HG02973 (cell line): Measurements from ENCODE around the gene MRPL10.
"Not testable (repeated sequence)": the region's sequence is repeated elsewhere in the genome, so short reads cannot be mapped to it uniquely, and the experiment has no call there.

Experiments used
- ATAC-seq: cut with Tn5 transposase; IDR thresholded peaks from one replicate; pipeline ENCODE4 v1.9.1; 2021; ENCODE audit warnings: moderate library complexity; ENCODE audit not compliant: unreplicated experiment

Gene MRPL10

DNA sequence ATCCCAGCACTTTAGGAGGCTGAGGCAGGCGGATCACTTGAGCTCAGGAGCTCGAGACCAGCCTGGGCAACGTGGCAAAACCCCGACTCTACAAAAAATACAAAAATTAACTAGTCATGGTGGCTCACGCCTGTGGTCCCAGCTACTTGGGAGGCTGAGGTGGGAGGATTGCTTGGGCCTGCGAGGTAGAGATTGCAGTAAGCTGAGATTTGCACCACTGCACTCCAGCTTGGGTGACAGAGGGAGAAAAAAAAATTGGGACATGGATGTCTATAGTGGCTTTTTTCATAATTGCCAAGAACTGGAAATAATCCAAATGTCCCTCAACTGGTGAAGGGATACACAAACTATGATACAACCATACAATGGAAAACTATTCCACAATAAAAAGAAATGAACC is 38.4 kb downstream of the MRPL10 start:
- ATAC-seq: no peak

DNA sequence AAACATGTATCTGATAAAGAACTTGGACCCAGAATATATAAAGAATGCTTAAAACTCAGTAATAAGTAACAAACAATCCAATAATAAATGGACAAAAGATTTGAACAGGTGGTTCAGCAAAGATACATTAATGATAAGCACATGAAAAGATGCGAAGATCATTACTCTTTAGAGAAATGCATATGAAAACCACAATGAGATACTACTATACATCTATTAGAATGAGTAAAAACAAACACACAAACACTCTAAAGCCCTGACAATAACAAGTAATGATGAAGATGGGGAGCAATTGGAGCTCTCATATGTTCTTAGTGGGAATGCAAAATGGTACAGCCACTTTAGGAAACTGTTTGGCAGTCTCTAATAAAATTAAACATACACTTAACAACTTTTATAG is 38.9 kb downstream of the MRPL10 start:
- ATAC-seq: no peak

DNA sequence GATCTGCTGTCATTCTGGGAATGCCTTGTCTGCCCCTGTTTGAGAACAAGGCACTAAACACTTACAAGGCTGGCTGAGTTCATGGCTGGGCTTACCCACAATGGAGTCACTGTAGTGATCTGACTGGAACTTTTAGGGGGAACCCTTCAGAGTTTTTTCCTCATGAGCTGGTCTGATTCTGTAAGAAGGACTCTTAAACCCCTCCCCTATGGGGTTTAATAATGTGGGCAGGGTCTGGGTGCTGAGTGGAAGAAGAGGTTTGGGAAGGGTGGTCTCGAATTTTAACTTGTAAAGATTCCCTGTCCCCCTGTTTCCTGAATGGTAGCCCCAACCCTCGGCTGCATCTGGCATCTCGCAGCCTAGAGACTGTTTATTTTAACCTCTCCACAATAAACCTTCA is 40.3 kb downstream of the MRPL10 start:
- ATAC-seq: no peak

DNA sequence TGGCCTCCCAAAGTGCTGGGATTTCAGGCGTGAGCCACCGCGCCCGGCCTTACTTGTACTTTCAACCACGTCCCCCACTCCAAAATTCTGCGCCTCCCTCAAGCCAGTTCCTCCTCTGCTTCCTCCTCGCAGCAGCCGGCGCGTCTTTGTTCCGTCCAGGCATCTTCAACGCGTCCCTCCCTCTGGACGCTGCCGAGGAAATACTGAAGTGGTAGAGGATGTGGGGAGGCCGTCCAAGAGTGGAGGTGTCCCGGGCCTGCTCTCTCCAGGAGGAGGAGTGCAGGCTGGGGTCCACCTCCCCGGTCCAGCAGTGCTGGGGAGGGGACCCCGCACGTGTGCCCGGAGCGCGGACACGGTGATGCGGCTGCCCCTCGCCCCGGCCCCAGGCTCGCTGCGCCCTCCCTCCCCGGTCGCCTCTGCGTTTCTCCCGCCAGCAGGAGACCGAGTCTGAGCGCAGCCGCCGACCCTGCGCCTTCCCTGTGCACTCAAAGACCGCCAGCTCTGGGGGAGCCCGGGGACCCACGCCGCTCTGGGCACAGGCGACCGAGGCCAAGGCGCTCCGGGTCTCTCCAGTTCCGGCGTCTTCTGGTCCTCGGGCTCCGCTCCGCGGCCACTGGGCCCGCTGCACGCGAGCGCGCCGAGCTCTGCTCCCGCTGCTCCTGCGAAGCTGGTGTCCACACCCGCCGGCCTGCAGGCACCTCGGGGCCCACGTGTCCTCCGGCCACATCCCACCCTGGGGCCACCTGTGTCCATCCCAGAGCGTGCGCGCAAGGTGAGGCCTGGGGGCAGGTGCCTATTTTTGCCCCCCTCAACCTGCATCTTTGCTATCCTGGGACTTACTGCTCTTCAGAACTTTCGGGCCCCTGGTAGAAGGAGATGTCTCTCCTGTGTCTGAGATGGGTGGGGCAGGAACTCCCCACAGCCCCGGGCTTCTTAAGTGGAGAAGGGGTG is 41.5 kb downstream of the MRPL10 start:
- ATAC-seq: no peak

DNA sequence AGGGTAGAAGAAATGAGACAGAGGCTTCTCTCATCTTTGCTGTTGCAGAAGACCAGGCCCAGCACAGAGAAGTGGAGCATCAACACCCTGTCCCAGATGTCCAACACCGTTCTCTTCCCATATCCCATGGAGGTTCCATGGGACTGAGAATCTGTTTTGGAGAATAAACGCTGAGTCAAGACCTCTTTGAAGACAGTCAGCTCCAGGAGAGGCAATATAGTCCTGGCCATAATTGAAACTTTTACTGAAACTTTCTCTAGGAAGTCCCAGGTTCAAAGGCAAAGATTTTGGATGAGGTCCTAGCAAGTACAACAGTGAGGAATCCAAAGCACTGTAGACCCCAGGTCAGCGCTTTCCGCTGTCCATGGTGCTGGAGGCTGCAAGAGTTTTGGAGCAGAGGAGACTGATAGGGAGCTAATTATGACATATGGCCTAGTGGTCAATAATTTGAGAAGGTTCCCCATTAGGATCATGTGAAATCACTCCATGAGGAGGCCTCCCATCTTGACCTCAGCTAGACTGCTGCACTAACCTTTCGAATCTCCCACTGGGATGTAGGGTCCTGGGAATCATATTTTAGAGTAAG is 45.7 kb downstream of the MRPL10 start:
- ATAC-seq: no peak

DNA sequence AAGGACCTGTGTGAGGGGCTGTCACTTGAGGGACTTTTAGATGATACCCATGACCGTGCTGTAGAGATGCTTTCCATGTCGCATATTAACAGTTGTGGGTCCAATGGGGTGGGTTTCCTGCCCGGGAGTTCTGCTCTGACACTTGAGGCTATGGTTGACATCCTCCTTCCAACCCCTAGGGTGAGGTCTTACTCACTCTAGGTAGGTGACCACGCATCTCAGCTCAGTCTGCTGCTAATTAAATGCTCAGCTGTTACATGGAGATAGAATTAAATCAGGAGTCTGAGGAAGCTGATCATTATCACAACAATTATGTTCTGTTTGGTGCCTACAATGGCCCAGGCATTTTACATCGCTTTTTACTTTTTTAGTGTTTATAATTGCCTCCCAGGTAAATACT is 49.9 kb downstream of the MRPL10 start:
- no peak for ATAC-seq

DNA sequence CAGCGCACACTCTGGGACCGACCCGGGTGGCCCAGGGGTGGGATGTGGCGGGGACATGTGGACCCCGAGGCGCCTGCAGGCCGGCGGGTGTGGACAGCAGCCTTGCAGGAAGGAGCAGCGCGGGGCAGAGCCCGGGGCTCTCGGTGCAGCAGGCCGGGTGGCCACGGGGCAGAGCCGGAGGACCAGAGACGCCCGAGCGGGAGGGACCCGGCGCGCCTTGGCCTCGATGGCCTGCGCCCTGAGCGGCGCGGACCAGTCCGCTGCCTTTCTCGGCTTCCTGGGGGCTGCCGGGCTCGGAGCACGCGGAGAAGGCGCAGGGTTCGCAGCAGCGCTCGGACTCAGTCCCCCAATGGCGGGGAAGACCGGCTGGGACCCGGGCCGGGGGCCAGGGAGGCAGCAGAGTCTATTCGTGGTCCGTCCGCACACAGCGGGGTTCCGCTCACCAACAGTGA is 53.1 kb downstream of the MRPL10 start:
- ATAC-seq: no peak

DNA sequence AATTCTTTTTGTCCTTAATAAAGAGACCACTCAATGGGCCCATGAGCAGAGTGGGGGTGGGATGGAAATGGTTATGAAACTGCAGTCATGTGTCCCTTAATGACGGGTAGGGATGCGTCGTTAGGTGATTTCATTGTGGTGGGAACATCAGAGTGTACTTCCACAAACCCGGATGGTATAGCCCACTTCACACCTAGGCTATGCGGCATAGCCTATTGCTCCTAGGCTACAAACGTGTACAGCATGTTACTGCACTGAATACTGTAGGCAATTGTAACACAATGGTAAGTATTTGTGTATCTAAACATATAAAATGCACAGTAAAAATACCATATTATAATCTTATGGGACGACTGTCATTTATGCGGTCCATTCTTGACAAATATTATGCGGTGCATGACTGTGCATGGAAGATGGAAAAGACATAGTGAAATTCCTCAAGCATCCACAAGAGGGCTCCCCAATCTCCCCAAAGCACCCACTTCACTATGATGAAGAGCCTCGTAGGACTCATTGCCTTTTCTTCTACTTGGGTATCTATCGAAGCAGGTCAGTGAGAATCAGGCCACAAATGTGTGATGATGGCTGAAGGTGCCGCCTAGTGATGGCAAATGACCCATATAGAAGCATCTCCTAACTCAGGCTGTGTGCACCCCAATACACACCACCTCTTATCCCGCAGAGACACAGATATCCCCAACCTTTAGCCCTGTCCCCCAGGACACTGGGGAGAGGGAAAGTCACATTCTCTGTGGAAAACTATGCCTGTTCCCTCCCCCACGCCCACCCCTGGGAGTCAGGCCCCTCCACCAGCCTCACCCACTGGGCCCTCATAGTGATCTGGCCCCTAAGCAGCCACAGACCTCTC is 54.8 kb downstream of the MRPL10 start:
- ATAC-seq: no peak

DNA sequence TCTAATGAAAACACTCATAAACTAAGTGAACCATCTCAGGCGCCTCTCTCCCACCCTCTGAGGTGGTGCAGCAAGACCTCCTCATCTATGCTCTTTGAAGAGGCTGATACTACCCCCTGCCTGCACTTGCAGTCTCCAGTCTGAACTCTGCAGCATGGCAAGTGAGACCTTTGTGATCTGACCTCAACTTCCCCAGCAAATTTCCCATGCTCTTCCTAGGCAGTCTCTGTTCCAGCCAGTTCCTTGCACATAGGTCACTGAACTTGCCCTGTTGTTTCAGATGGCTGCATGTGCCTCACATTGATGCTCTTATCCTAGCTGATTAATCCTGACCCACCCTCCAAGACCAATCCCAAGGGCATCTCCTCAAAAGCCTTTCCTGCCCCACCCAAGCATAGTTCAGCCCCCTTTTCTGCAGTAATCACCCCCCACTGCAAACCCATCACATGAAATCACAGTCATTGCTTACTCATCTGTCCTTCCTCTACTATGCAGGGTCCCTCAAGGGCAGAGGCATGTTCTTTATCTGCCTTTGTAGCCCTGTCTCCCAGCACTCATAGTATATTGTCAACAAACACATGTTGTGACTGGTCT is 56.3 kb downstream of the MRPL10 start:
- ATAC-seq: no peak

DNA sequence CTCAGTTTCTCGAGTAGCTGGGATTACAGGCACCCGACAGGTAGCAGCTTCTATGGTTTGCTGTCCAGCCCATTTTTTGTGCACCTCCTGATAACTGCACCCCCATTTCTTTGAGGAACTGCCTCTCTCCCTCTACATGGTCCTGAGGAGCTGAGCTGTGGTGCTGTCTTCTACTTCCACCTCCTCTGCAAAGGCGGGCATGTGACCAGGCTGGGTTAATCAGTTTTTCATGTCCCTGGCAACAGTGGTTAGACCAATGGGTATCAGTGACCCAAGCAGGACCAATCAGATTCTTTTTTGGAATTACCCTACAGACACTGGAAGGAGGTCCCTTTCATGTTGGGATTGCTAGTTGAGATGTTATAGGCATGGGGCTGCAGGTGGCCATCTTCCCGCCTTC is 57.0 kb downstream of the MRPL10 start:
- no peak for ATAC-seq

DNA sequence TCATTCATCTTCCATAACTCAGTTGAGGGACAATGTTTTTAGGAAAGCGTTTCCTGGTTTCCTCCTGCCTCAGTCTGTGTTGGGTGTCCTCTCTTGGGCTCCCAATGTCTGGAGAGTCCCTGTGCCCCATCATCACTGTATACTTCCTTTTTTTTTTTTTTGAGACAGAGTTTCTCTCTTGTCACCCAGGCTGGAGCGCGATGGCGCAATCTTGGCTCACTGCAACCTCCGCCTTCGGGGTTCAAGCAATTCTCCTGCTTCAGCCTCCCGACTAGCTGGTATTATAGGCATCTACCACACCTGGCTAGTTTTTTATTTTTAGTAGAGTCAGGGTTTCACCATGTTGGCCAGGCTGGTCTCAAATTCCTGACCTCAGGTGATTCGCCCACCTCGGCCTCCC is 57.7 kb downstream of the MRPL10 start:
- ATAC-seq: not testable (repeated sequence)
